HepG2 (cell line): ENCODE measurements around the gene HCN4. TPM values are rescaled to one million over a fixed set of nuclear protein-coding genes. Genes with fewer than 3 reads are reported as not detected.

Source experiments
- ATAC-seq: fragments of 200-7000 bp; cut with Tn5 transposase; 3 replicates; pipeline ENCODE4 v1.9.1; 2020; ENCODE audit warnings: mild to moderate bottlenecking, moderate library complexity
- BruUV-seq: library from RNA; stranded (reverse); fragments of 400-500 nt; replicated peaks from 2 replicates; lab custom pipeline; 2021; lab: Mats Ljungman, UMichigan
- CTCF ChIA-PET: fragments of 300-600 bp; formaldehyde crosslinking; extraction: SDS; loops from one replicate; lab custom pipeline; 2021; ENCODE audit warnings: low total read pairs, inconsistent platforms, low intra/inter-chr PET ratio; lab: Yijun Ruan, JAX
- POLR2A ChIA-PET: fragments of 350-600 bp; sonication (Branson Sonifier 250); formaldehyde crosslinking; loops from one replicate; lab custom pipeline; 2020; ENCODE audit warnings: antibody characterized with exemption, inconsistent platforms; lab: Yijun Ruan, JAX
- DNase-seq: peaks from one replicate; pipeline ENCODE4 v3.0.0-alpha.2; 2015; ENCODE audit warnings: low spot score
- FAIRE-seq: peaks from 3 replicates; lab custom pipeline; 2011; peaks lifted over from hg19 to GRCh38; lab: Jason Lieb, UNC
- H2AFZ ChIP-seq: one replicate; pipeline ENCODE4 v1.6.1; 2011; ENCODE audit warnings: low read length, inconsistent platforms
- H3K27ac ChIP-seq: fragments of 300-600 bp; 3 replicates; pipeline ENCODE4 v1.8.0; 2011; ENCODE audit warnings: mixed run types, mild to moderate bottlenecking, mixed read lengths, low read length, inconsistent platforms; ENCODE audit not compliant: insufficient read depth; ENCODE audit errors: extremely low read length
- H3K27me3 ChIP-seq, 2 experiments: fragments of 200-600 bp in 1 of 2; 2 replicates in 1 of 2; 3 replicates in 1 of 2; pipeline versions ENCODE4 v1.6.0 to v1.8.0; 2011; ENCODE audit warnings: low read length in 2 of 2, mild to moderate bottlenecking in 2 of 2, moderate library complexity in 2 of 2, inconsistent platforms in 1 of 2; ENCODE audit not compliant: insufficient read depth in 2 of 2, control insufficient read depth in 1 of 2
- H3K36me3 ChIP-seq, 2 experiments: fragments of 200-600 bp in 1 of 2; replicated peaks in 1 of 2; 2 replicates in 1 of 2; 3 replicates in 1 of 2; pipeline versions ENCODE4 v1.5.1 to v1.8.0; 2011; ENCODE audit warnings: low read length in 2 of 2, inconsistent platforms in 1 of 2; ENCODE audit not compliant: insufficient read depth in 2 of 2, control insufficient read depth in 1 of 2
- H3K4me1 ChIP-seq: 2 replicates; pipeline ENCODE4 v1.5.1; 2012; ENCODE audit warnings: low read length, inconsistent platforms; ENCODE audit not compliant: insufficient read depth
- H3K4me2 ChIP-seq: 2 replicates; pipeline ENCODE4 v1.6.0; 2011; ENCODE audit warnings: low read depth, low read length, inconsistent platforms
- H3K4me3 ChIP-seq, 3 experiments: fragments of 200-600 bp in 1 of 3; sonication (generic), shearing (Covaris generic) in 1 of 3; replicated peaks in 1 of 3; 2 replicates each; pipeline ENCODE4 v1.5.1; 2011 to 2016; ENCODE audit warnings: low read length in 3 of 3, inconsistent platforms in 2 of 3, low read depth in 2 of 3, mild to moderate bottlenecking in 2 of 3, control low read depth in 1 of 3, mixed read lengths in 1 of 3; ENCODE audit not compliant: insufficient read depth in 1 of 3
- H3K79me2 ChIP-seq: one replicate; pipeline ENCODE4 v1.6.1; 2011; ENCODE audit warnings: low read length, inconsistent platforms; ENCODE audit not compliant: insufficient read depth
- H3K9ac ChIP-seq: 2 replicates; pipeline ENCODE4 v1.6.0; 2011; ENCODE audit warnings: mild to moderate bottlenecking, low read depth, low read length, inconsistent platforms; ENCODE audit not compliant: insufficient read depth
- H3K9me3 ChIP-seq: 2 replicates; pipeline ENCODE4 v1.5.1; 2012; ENCODE audit warnings: mild to moderate bottlenecking, low read length
- H4K20me1 ChIP-seq: 2 replicates; pipeline ENCODE4 v1.6.0; 2011; ENCODE audit warnings: inconsistent platforms, mild to moderate bottlenecking, low read length, moderate library complexity; ENCODE audit not compliant: insufficient read depth
- ELF4 ChIP-seq: sonication (generic); formaldehyde crosslinking; IDR thresholded peaks from 2 replicates; pipeline ENCODE4 v1.5.0; 2020; ENCODE audit warnings: missing genetic modification reagents, mild to moderate bottlenecking, moderate library complexity, borderline replicate concordance
- FOSL2 ChIP-seq: sonication (generic); formaldehyde crosslinking; IDR thresholded peaks from 2 replicates; pipeline ENCODE4 v1.4.0; 2020; ENCODE audit warnings: missing genetic modification reagents
- NR0B2 ChIP-seq: sonication (generic); formaldehyde crosslinking; IDR thresholded peaks from 2 replicates; pipeline ENCODE4 v1.4.0; 2020; ENCODE audit warnings: mild to moderate bottlenecking, missing genetic modification reagents
- SUZ12 ChIP-seq: fragments of 150-350 bp; IDR thresholded peaks from 2 replicates; pipeline ENCODE4 v1.6.1; 2014; ENCODE audit warnings: low read depth, low read length
- TAF15 ChIP-seq: fragments of 200-400 bp; formaldehyde crosslinking; IDR thresholded peaks from one replicate; pipeline ENCODE4 v1.6.1; 2018; ENCODE audit warnings: mild to moderate bottlenecking, low read depth, low read length; ENCODE audit not compliant: poor library complexity, severe bottlenecking
- ZBTB49 ChIP-seq: sonication (generic); formaldehyde crosslinking; IDR thresholded peaks from 2 replicates; pipeline ENCODE4 v1.4.0; 2020; ENCODE audit warnings: missing genetic modification reagents, borderline replicate concordance
- ZNF101 ChIP-seq: sonication (generic); formaldehyde crosslinking; IDR thresholded peaks from 2 replicates; pipeline ENCODE4 v1.4.0; 2020; ENCODE audit warnings: mild to moderate bottlenecking, low read depth, missing genetic modification reagents, borderline replicate concordance
- ZNF318 ChIP-seq: sonication (generic); formaldehyde crosslinking; IDR thresholded peaks from 2 replicates; pipeline ENCODE4 v1.4.0; 2020; ENCODE audit warnings: mild to moderate bottlenecking, missing genetic modification reagents
- ZNF414 ChIP-seq: sonication (generic); formaldehyde crosslinking; IDR thresholded peaks from 2 replicates; pipeline ENCODE4 v1.5.0; 2020; ENCODE audit warnings: missing genetic modification reagents
- ZNF597 ChIP-seq: sonication (generic); formaldehyde crosslinking; IDR thresholded peaks from 2 replicates; pipeline ENCODE4 v1.5.0; 2020; ENCODE audit warnings: missing genetic modification reagents
- in situ Hi-C: cut with HindIII; loops from 2 replicates; pipeline ENCODE4 v1.10.0; 2017; ENCODE audit warnings: low pct_unique_long_range_greater_than_20kb; ENCODE audit not compliant: extremely low pct_ligation_motif_present
- intact Hi-C: fragments of 100-400 bp; cut with micrococcal nuclease; formaldehyde crosslinking; loops from one replicate; pipeline ENCODE4 v1.10.0; 2022; ENCODE audit not compliant: unreplicated experiment
- polyA plus RNA-seq, 8 experiments: library from polyadenylated mRNA; depleted of rRNA in 3 of 8; stranded (reverse) in 7 of 8; unstranded in 1 of 8; fragments of >200 nt; fragmentation: Illumina TruSeq in 4 of 8; extraction: Trizol in 4 of 8; gene quantifications; 2 replicates each; pipeline versions ENCODE4 v1.2.1 to v1.2.3, GENCODE V29; 2011 to 2016; ENCODE audit warnings: low read depth in 4 of 8, missing spikeins in 1 of 8, mixed read lengths in 1 of 8; ENCODE audit not compliant: insufficient read depth in 1 of 8
- total RNA-seq, 5 experiments: library from RNA; depleted of rRNA; stranded (reverse); fragments of >200 nt; fragmentation: Illumina TruSeq; extraction: Trizol; gene quantifications; 2 replicates each; pipeline ENCODE4 v1.2.3, GENCODE V29; 2016; ENCODE audit warnings: low read depth in 1 of 5

The HCN4 gene
- total and polyA plus RNA-seq, 2 of the 13 experiments (the other 11 are each of a cell fraction or from before 2014, with no cell fraction given): not detected

- Histone ChIP-seq H3K9me3 (no peaks in the 10 kb centered on the region), H3K4me1 (no peaks in the 10 kb centered on the region), H3K79me2 (no peaks in the 10 kb centered on the region), H3K4me2 (no peak overlapping the region), H2AFZ (no peak overlapping the region), H3K9ac (no peak overlapping the region), H3K27me3 (peaks cover 0 to 2% of the 10 kb centered on the region in 2 experiments; a peak in 1 of 5 replicates), H3K27ac (no peak overlapping the region), H4K20me1 (no peaks in the 10 kb centered on the region)
- ATAC-seq (no peak), FAIRE-seq (no peak)
- in situ Hi-C loops: no loop called here
- BruUV-seq: no TSS peak
- TF ChIP-seq ZBTB49 (no peak), ZNF414 (no peak), NR0B2 (CRISPR knock-in tag) (no peak), ZNF101 (CRISPR knock-in tag) (no peak), SUZ12 (no peak), ELF4 (no peak), FOSL2 (CRISPR knock-in tag) (no peak), ZNF318 (CRISPR knock-in tag) (no peak), ZNF597 (CRISPR knock-in tag) (no peak), TAF15 (no peak)
- TF ChIP-seq, all 625 proteins: peak for 0
- no peaks in the 10 kb centered on the region for H3K36me3 ChIP-seq
- ChIA-PET POLR2A (interaction anchor here (0.6 kb wide), 1 partner anchor 24 kb away, joined by 4 read pairs; no protein-coding TSS in a partner anchor), CTCF (no interaction called here)
- intact Hi-C loops: no loop called here
- DNase-seq: no peak
- H3K4me3 ChIP-seq: no peak overlapping the region
These were observed 19.6 kb downstream of the HCN4 start for GRCh38 chr15:73349191-73349590.
